HEK293T (cell line): ENCODE results near the gene MRPL41.

Experiments used
- FOXK2 ChIP-seq: fragments of 450-650 bp; IDR thresholded peaks from 2 replicates; pipeline ENCODE4 v1.6.1; 2016; ENCODE audit warnings: mild to moderate bottlenecking
- HDGF ChIP-seq: fragments of 450-650 bp; IDR thresholded peaks from 2 replicates; pipeline ENCODE4 v1.6.1; 2017; ENCODE audit warnings: antibody characterized with exemption, borderline replicate concordance
- NFRKB ChIP-seq: fragments of 450-650 bp; IDR thresholded peaks from 2 replicates; pipeline ENCODE4 v1.6.1; 2016; ENCODE audit warnings: mild to moderate bottlenecking, moderate library complexity
- SP1 ChIP-seq: fragments of 450-650 bp; IDR thresholded peaks from 2 replicates; pipeline ENCODE4 v1.6.1; 2017
- SUZ12 ChIP-seq: fragments of 450-650 bp; IDR thresholded peaks from 2 replicates; pipeline ENCODE4 v1.6.1; 2016; ENCODE audit warnings: mild to moderate bottlenecking
- ZNF384 ChIP-seq: fragments of 450-650 bp; IDR thresholded peaks from 2 replicates; pipeline ENCODE4 v1.6.1; 2016

- TF ChIP-seq FOXK2 (no peak), NFRKB (no peak), ZNF384 (no peak), SP1 (no peak), HDGF (no peak), SUZ12 (no peak)
Measured at GRCh38 chr9:137515338-137515724, 36.3 kb upstream of the MRPL41 start.
